Adrenal gland (tissue), 12 donors: ENCODE data around the gene ZNF808. TPM values are rescaled to one million over a fixed set of nuclear protein-coding genes. Genes with fewer than 3 reads are reported as not detected.
A peak's percentile ranks its signal among the peaks of the same experiment; 100 is the strongest.
"Not testable (repeated sequence)": the region's sequence is repeated elsewhere in the genome, so short reads cannot be mapped to it uniquely, and the experiment has no call there.

ENCODE experiments used
- DNase-seq, 7 donors: peaks; one replicate each; pipeline ENCODE4 v3.0.0-alpha.2; 2019 to 2020
- H3K27ac ChIP-seq, 5 donors: fragments of 200-600 bp; sonication (generic) in 4 of 5; 1 replicate in 3 of 5; 2 replicates in 2 of 5; pipeline versions ENCODE4 v1.5.1 to v1.8.0; 2016 to 2020; ENCODE audit warnings: mild to moderate bottlenecking in 1 of 5
- H3K27me3 ChIP-seq: fragments of 200-600 bp; 2 replicates; pipeline ENCODE4 v1.8.0; 2021
- H3K36me3 ChIP-seq, 2 donors: fragments of 200-600 bp; replicated peaks in 1 of 2; 1 replicate in 1 of 2; 2 replicates in 1 of 2; pipeline versions ENCODE4 v1.5.1 to v1.8.0; 2018 to 2022
- H3K4me1 ChIP-seq, 2 donors: fragments of 200-600 bp; replicated peaks in 1 of 2; 1 replicate in 1 of 2; 2 replicates in 1 of 2; pipeline versions ENCODE4 v1.5.1 to v1.8.0; 2018 to 2021
- H3K4me3 ChIP-seq, 4 donors: fragments of 200-600 bp; sonication (generic) in 3 of 4; one replicate each; pipeline ENCODE4 v1.5.1; 2016 to 2018
- H3K9me3 ChIP-seq, 3 donors: fragments of 200-600 bp; sonication (generic) in 1 of 3; replicated peaks in 1 of 3; 1 replicate in 2 of 3; 2 replicates in 1 of 3; pipeline versions ENCODE4 v1.5.1 to v1.8.0; 2016 to 2021
- POLR2A ChIP-seq, 2 donors: fragments of 450-650 bp; IDR thresholded peaks; one replicate each; pipeline ENCODE4 v1.6.1; 2017; ENCODE audit warnings: antibody characterized with exemption in 2 of 2, mild to moderate bottlenecking in 2 of 2, moderate library complexity in 1 of 2
- whole genome bisulfite sequencing, 4 donors: extraction: QIAGEN DNeasy Blood & Tissue Kit in 2 of 4; methylation state at CpG; one replicate each; pipeline versions ENCODE4 v1.1.5 to v1.1.7; 2013 to 2017; 5-methylcytosine and 5-hydroxymethylcytosine counted together
- intact Hi-C, 2 donors: fragments of 100-400 bp; cut with DNase I; formaldehyde crosslinking; loops; one replicate each; pipeline versions ENCODE4 v1.14.1 to v1.15.0; 2022 to 2023
- polyA plus RNA-seq, 3 donors: library from polyadenylated mRNA; stranded (reverse); fragments of 200-250 nt in 2 of 3; fragments of 350-450 nt in 1 of 3; fragmentation: Illumina TruSeq in 1 of 3; extraction: RNeasy Lipid Tissue Mini Kit (QIAGEN cat#74804) in 1 of 3; gene quantifications; one replicate each; pipeline ENCODE4 v1.2.3, GENCODE V29; 2013 to 2014
- total RNA-seq, 9 donors: library from RNA; depleted of rRNA in 4 of 9; stranded (reverse); fragments of >200 nt in 4 of 9; fragments of 120-200 nt in 1 of 9; fragmentation: NEBNext Ultra II Directional in 1 of 9; extraction: Animal tissue kit (Norgen Biotek cat#: 25700) in 1 of 9; gene quantifications; one replicate each; pipeline versions ENCODE4 v1.1.0 to v1.2.4, GENCODE V29; 2013 to 2023
- TF ChIP-seq, protein P1 (sequence below), 6 experiments: fragments of 450-650 bp in 4 of 6; fragments of 200-600 bp in 2 of 6; sonication (generic) in 1 of 6; IDR thresholded peaks; 1 replicate in 5 of 6; 2 replicates in 1 of 6; pipeline versions ENCODE4 v1.5.1 to v1.8.0; 2016 to 2021; ENCODE audit warnings: antibody characterized with exemption in 6 of 6, mild to moderate bottlenecking in 2 of 6, moderate library complexity in 1 of 6
- donor health status: healthy with polysubstance abuse.
- donor health status: Bipolar disorder and iron deficiency.
- donor health status: DM: yes; HTN: yes; CAD: no.
- donor health status: DM: no; HTN: no; CAD: no.
- donor health status: DM: no; HTN: no; CAD: no.
- donor health status: DM: yes; HTN: yes; CAD: no.

Gene ZNF808
- total and polyA plus RNA-seq, 12 donors: 1.6 to 28.8 (median 14.2) TPM

- no peaks in the 10 kb centered on the region for H3K4me1 ChIP-seq
- TF ChIP-seq POLR2A (IDR thresholded peaks at IDR 0.05): no peak
- TF ChIP-seq, protein P1, sequence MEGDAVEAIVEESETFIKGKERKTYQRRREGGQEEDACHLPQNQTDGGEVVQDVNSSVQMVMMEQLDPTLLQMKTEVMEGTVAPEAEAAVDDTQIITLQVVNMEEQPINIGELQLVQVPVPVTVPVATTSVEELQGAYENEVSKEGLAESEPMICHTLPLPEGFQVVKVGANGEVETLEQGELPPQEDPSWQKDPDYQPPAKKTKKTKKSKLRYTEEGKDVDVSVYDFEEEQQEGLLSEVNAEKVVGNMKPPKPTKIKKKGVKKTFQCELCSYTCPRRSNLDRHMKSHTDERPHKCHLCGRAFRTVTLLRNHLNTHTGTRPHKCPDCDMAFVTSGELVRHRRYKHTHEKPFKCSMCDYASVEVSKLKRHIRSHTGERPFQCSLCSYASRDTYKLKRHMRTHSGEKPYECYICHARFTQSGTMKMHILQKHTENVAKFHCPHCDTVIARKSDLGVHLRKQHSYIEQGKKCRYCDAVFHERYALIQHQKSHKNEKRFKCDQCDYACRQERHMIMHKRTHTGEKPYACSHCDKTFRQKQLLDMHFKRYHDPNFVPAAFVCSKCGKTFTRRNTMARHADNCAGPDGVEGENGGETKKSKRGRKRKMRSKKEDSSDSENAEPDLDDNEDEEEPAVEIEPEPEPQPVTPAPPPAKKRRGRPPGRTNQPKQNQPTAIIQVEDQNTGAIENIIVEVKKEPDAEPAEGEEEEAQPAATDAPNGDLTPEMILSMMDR (IDR thresholded peaks at IDR 0.05): no peak
- H3K9me3 ChIP-seq: no peaks in the 10 kb centered on the region
- intact Hi-C loops: no loop called here
- H3K36me3 ChIP-seq: no peaks in the 10 kb centered on the region
- H3K4me3 ChIP-seq: no peak overlapping the region
- H3K27ac ChIP-seq: no peak overlapping the region
- 49 to 74% (median 61%) methylated on average over 4 to 5 of the region's 5 CpGs for WGBS, 4 donors
- DNase-seq: peak in 3 of 7 donors; percentile 23 to 66 (median 47)
- H3K27me3 ChIP-seq: no peaks in the 10 kb centered on the region
Observed at GRCh38 chr19:52533901-52534300, 6.4 kb downstream of the ZNF808 start.

- Histone ChIP-seq H3K4me3 (peak overlapping the region in 1 of 4 donors; percentile 57), H3K27ac (peak overlapping the region in 2 of 5 donors; percentile 68 to 72)
- H3K9me3 ChIP-seq, H3K27me3 ChIP-seq, intact Hi-C loops, H3K36me3 ChIP-seq, H3K4me1 ChIP-seq: not testable (repeated sequence)
- peak in 2 of 7 donors; percentile 12 to 14 for DNase-seq
- WGBS, 4 donors: 24 to 40% (median 32%) methylated on average over 13 to 15 of the region's 15 CpGs
Observed at GRCh38 chr19:52535385-52535770, 7.9 kb downstream of the ZNF808 start.

GRCh38 chr19:52535771-52536447 is 8.4 kb downstream of the ZNF808 start:
- Histone ChIP-seq H3K4me1 (no peaks in the 10 kb centered on the region), H3K4me3 (peak overlapping the region in 1 of 4 donors; percentile 57), H3K27me3 (no peaks in the 10 kb centered on the region), H3K9me3 (no peaks in the 10 kb centered on the region), H3K27ac (peak overlapping the region in 3 of 5 donors; percentile 37 to 72 (median 68)), H3K36me3 (no peaks in the 10 kb centered on the region)
- DNase-seq: peak; percentile 55 to 88 (median 84)
- intact Hi-C loops: no loop called here
- TF ChIP-seq, protein P1 (IDR thresholded peaks at IDR 0.05): peak in 1 of 6 experiments; percentile 22
- TF ChIP-seq POLR2A (IDR thresholded peaks at IDR 0.05): peak in 1 of 2 donors; percentile 18
- WGBS, 4 donors: 20 to 37% (median 28%) methylated on average over 29 to 50 of the region's 50 CpGs

- DNase-seq: peak in 1 of 7 donors; percentile 24
- 19 to 35% (median 30%) methylated on average over 9 to 17 of the region's 17 CpGs for WGBS, 4 donors
Observed at GRCh38 chr19:52536448-52536800, 9.0 kb downstream of the ZNF808 start.

GRCh38 chr19:52538815-52539214 is 11.3 kb downstream of the ZNF808 start:
- H3K27me3 ChIP-seq, H3K36me3 ChIP-seq, H3K4me1 ChIP-seq, DNase-seq, H3K4me3 ChIP-seq, H3K27ac ChIP-seq, intact Hi-C loops, H3K9me3 ChIP-seq: not testable (repeated sequence)
- WGBS, 4 donors: 69 to 80% (median 75%) methylated on average over 4 of the region's 4 CpGs

More at GRCh38 chr19:52536448-52536800, 9.0 kb downstream of the ZNF808 start:
- Histone ChIP-seq H3K36me3 (no peaks in the 10 kb centered on the region), H3K27me3 (no peaks in the 10 kb centered on the region), H3K27ac (peak overlapping the region in 3 of 5 donors; percentile 37 to 72 (median 68)), H3K4me3 (peak overlapping the region in 1 of 4 donors; percentile 57), H3K9me3 (no peaks in the 10 kb centered on the region), H3K4me1 (no peaks in the 10 kb centered on the region)
- TF ChIP-seq, protein P1 (IDR thresholded peaks at IDR 0.05): no peak
- TF ChIP-seq POLR2A (IDR thresholded peaks at IDR 0.05): no peak
- intact Hi-C loops: no loop called here

GRCh38 chr19:52541176-52541575 is 13.7 kb downstream of the ZNF808 start:
- DNase-seq, intact Hi-C loops: not testable (repeated sequence)
- peaks cover 0 to 25% of the 10 kb centered on the region in 2 donors for H3K36me3 ChIP-seq

More at GRCh38 chr19:52541176-52541575, 13.7 kb downstream of the ZNF808 start:
- WGBS, 4 donors: 90 to 98% (median 95%) methylated on average over 5 of the region's 5 CpGs
- H3K4me1 ChIP-seq, H3K4me3 ChIP-seq, H3K9me3 ChIP-seq, H3K27ac ChIP-seq, H3K27me3 ChIP-seq: not testable (repeated sequence)
